Measurements from ENCODE around the gene ZFYVE27. TPM values are rescaled to one million over a fixed set of nuclear protein-coding genes. Genes with fewer than 3 reads are reported as not detected.

Gene ZFYVE27
- total and polyA plus RNA-seq, 2 donors (not counting 3 experiments of a cell fraction or from before 2014, with no cell fraction given): 16.3 to 24.2 TPM

GRCh38 chr10:97762056-97762455 lies 25.1 kb downstream of the ZFYVE27 start:
- dilution Hi-C loops (cut with MboI; ENCODE audit: extremely low pct_ligation_motif_present, low sequenced_read_pairs) (no loop called here), intact Hi-C loops (cut with micrococcal nuclease) (no loop called here)
- no peak overlapping the region for H3K9ac ChIP-seq (replicated peaks; ENCODE audit: extremely low read depth, insufficient read depth, low read length)
- H3K4me1 ChIP-seq (ENCODE audit: control insufficient read depth, extremely low read depth, insufficient read depth, low read length): no peaks in the 10 kb centered on the region
- no peaks in the 10 kb centered on the region for H4K20me1 ChIP-seq (replicated peaks; ENCODE audit: control insufficient read depth, extremely low read depth, insufficient read depth, low read length)
- H3K4me3 ChIP-seq (replicated peaks in 1 of 3; ENCODE audit: insufficient read depth in 1 of 3, low read depth in 1 of 3, low read length in 3 of 3): no peak overlapping the region
- H3K36me3 ChIP-seq (ENCODE audit: control insufficient read depth in 2 of 2, extremely low read depth in 1 of 2, insufficient read depth in 2 of 2, low read length in 2 of 2): peaks cover 6 to 23% of the 10 kb centered on the region in 2 experiments
- no peaks in the 10 kb centered on the region for H3K27me3 ChIP-seq (ENCODE audit: control insufficient read depth in 2 of 2, insufficient read depth in 2 of 2, low read length in 2 of 2)
- H2AFZ ChIP-seq (ENCODE audit: low read depth, low read length): no peak overlapping the region
- BruUV-seq (replicated peaks): no TSS peak
- DNase-seq (ENCODE audit: low read depth, low spot score) (no peak), FAIRE-seq (no peak)
- H3K9me1 ChIP-seq (replicated peaks; ENCODE audit: control insufficient read depth, extremely low read depth, insufficient read depth, low read length): no peaks in the 10 kb centered on the region
- no peaks in the 10 kb centered on the region for H3K9me3 ChIP-seq (replicated peaks; ENCODE audit: control insufficient read depth, insufficient read depth, low read length)
- ChIA-PET POLR2A (no interaction called here), CTCF (interaction anchor here (1.0 to 6.8 kb wide), 5 partner anchors 30 to 279 kb away, joined by 3 to 49 read pairs (median 7); no protein-coding TSS in a partner anchor)
- no peak overlapping the region for H3K27ac ChIP-seq (ENCODE audit: insufficient read depth, low read depth, low read length)
- TF ChIP-seq, protein P1, sequence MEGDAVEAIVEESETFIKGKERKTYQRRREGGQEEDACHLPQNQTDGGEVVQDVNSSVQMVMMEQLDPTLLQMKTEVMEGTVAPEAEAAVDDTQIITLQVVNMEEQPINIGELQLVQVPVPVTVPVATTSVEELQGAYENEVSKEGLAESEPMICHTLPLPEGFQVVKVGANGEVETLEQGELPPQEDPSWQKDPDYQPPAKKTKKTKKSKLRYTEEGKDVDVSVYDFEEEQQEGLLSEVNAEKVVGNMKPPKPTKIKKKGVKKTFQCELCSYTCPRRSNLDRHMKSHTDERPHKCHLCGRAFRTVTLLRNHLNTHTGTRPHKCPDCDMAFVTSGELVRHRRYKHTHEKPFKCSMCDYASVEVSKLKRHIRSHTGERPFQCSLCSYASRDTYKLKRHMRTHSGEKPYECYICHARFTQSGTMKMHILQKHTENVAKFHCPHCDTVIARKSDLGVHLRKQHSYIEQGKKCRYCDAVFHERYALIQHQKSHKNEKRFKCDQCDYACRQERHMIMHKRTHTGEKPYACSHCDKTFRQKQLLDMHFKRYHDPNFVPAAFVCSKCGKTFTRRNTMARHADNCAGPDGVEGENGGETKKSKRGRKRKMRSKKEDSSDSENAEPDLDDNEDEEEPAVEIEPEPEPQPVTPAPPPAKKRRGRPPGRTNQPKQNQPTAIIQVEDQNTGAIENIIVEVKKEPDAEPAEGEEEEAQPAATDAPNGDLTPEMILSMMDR (IDR thresholded peaks at IDR 0.05; ENCODE audit: extremely low read depth in 1 of 2, insufficient read depth in 1 of 2, low read depth in 1 of 2, low read length in 2 of 2): no peak
- no peak for TF ChIP-seq MYC (IDR thresholded peaks at IDR 0.05; ENCODE audit: low read depth, low read length)
- no peak for TF ChIP-seq POLR2A (IDR thresholded peaks at IDR 0.05; ENCODE audit: low read depth, low read length)
- TF ChIP-seq POLR2AphosphoS5 (IDR thresholded peaks at IDR 0.05; ENCODE audit: insufficient read depth, low read depth, low read length): no peak
- no peak for TF ChIP-seq GATA2 (IDR thresholded peaks at IDR 0.05; ENCODE audit: insufficient read depth, insufficient read length, low read depth, low read length)
- no peak for TF ChIP-seq JUN (IDR thresholded peaks at IDR 0.05; ENCODE audit: borderline replicate concordance, insufficient read depth, insufficient read length, low read depth)
- TF ChIP-seq, protein P2, sequence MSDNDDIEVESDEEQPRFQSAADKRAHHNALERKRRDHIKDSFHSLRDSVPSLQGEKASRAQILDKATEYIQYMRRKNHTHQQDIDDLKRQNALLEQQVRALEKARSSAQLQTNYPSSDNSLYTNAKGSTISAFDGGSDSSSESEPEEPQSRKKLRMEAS (IDR thresholded peaks at IDR 0.05; ENCODE audit: insufficient read depth, insufficient read length): no peak
- no peak for TF ChIP-seq EZH2 (IDR thresholded peaks at IDR 0.05; ENCODE audit: borderline replicate concordance, low read depth, low read length, severe bottlenecking)
- no peak for TF ChIP-seq FOS (IDR thresholded peaks at IDR 0.05; ENCODE audit: borderline replicate concordance, insufficient read depth, low read length)
- no peak overlapping the region for H3K4me2 ChIP-seq (ENCODE audit: insufficient read depth, low read length)
- H3K79me2 ChIP-seq (ENCODE audit: control insufficient read depth, insufficient read depth, low read length): no peaks in the 10 kb centered on the region
